G401.6 (cell line): ENCODE measurements around the gene C10orf62.
A peak's percentile ranks its signal among the peaks of the same experiment; 100 is the strongest.

ENCODE experiments used
- FAIRE-seq: peaks from 2 replicates; lab custom pipeline; 2012; peaks lifted over from hg19 to GRCh38; lab: Jason Lieb, UNC

Gene C10orf62

GRCh38 chr10:97584798-97585438 is 4.6 kb upstream of the C10orf62 start:
- FAIRE-seq, result no peak

GRCh38 chr10:97585439-97585811 is 4.1 kb upstream of the C10orf62 start:
- no peak for FAIRE-seq

GRCh38 chr10:97587183-97587582 is 2.3 kb upstream of the C10orf62 start:
- FAIRE-seq, result no peak

DNA sequence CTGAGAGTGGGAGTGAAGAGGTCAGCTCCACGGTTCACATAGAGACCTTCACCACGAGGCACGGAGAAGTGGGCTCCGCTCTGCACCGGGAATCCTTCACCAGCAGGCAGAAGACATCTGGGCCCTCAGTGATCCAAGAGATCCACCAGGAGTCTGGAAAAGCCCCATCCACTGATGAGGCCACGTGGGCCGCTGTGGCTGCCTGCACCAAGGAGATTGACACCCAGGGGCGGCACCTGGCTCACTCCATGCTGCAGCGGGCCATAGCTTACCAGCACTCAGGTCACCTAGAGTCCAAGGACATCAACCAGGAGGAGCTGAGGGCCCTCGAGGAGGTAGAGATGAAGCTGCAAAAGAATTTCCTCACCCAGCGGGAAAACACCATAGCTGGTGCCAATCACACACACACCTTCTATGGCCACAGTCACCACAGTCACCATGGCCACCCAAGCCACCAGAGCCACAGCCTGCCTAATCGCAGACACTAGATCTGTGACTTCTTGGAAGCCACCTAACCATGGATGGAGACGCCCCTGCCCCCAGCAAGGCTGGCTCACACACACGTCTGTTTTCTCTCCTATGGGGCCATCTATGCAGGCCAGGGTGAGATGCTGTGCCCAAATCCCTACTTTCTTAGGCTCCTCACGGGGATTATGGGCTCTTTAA is 694 bp downstream of the C10orf62 start:
- FAIRE-seq, result no peak

- no peak for FAIRE-seq
These were observed 1.4 kb downstream of the C10orf62 start for GRCh38 chr10:97590748-97591495.

DNA sequence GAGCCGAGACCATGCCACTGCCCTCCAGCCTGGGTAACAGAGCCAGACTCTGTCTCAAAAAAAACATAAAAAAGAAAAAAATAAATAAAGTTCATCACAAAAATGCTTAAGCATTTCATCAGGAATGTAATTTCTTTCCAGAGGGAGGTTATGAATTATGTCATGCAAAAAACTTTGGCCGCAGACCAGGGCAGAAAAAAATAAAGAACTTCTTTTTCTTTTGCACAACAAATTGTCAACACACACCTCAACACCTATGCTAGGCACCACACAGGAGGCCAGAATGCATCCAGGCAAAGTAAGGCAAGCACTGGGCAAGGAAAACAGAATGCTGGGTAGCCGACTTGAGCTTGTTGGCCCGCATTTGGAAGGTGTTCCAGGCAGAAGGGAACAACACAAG is 3.9 kb downstream of the C10orf62 start:
- no peak for FAIRE-seq

- FAIRE-seq, result no peak
These were observed 6.9 kb downstream of the C10orf62 start for GRCh38 chr10:97596101-97597082.

DNA sequence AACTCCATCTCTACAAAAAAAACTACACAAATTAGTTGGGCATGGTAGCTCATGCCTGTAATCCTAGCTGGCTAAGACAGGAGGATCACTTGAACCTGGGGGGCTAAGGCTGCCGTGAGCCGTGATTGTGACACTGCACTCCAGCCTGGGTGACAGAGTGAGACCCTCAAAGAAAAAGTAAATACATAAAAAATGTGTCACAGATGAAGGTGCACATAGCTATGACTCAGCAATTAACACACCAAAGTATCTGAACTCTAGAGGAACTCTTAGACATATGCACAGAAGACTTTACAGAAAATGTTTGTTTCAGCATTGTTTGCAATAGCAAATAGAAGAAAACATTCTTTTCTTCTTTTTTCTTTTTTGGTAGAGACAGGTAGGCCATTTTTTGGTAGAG is 8.3 kb downstream of the C10orf62 start:
- no peak for FAIRE-seq

DNA sequence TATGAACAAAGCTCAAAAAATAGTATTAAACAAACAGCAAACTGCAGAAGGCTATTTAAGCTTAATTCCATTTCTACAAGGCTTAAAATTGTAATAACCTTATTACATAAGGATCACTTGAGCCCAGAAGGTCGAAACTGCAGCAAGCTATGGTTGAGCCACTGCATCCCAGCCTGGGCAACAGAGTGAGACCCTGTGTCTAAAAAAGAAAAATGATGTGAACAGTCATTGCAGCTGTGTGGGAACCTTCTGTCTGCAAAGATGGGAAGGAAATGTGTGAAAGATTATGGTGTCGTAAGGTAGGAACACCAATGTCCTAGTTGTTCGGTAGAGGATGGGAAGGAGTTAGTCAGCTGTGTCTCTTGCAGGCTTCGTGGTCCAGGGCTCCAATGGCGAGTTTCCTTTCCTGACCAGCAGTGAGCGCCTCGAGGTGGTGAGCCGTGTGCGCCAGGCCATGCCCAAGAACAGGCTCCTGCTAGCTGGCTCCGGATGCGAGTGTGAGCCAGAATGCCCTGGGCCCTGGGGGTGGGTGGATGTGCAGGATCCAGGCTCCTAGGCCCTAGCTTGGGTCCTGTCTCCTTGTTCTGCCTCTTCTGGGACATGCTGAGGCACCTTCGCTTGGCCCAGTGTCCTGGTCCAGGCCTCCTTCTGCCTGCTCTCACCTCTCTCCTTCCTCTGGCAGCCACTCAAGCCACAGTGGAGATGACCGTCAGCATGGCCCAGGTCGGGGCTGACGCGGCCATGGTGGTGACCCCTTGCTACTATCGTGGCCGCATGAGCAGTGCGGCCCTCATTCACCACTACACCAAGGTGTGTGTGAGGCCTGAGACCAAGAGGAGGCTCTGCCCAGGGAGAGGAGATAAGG is 9.1 kb downstream of the C10orf62 start:
- no peak for FAIRE-seq

DNA sequence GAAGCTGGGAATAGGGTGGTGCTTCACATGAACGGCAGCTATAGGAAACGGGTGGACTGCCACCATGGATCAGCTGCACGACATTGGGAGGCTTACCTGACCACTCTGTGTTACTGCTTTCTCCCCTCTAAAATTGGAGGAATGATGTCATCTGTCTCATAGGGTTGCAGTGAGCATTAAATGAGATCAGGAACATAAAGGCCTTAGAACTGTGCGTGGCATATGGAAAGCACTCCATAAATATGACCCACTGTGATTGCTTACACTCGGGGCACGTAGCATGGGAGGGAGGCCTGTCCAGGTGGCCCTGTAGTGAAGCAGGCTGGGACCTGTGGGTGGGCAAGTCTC is 9.7 kb downstream of the C10orf62 start:
- FAIRE-seq, result no peak

GRCh38 chr10:97600616-97601015 is 11.1 kb downstream of the C10orf62 start:
- FAIRE-seq, result no peak

DNA sequence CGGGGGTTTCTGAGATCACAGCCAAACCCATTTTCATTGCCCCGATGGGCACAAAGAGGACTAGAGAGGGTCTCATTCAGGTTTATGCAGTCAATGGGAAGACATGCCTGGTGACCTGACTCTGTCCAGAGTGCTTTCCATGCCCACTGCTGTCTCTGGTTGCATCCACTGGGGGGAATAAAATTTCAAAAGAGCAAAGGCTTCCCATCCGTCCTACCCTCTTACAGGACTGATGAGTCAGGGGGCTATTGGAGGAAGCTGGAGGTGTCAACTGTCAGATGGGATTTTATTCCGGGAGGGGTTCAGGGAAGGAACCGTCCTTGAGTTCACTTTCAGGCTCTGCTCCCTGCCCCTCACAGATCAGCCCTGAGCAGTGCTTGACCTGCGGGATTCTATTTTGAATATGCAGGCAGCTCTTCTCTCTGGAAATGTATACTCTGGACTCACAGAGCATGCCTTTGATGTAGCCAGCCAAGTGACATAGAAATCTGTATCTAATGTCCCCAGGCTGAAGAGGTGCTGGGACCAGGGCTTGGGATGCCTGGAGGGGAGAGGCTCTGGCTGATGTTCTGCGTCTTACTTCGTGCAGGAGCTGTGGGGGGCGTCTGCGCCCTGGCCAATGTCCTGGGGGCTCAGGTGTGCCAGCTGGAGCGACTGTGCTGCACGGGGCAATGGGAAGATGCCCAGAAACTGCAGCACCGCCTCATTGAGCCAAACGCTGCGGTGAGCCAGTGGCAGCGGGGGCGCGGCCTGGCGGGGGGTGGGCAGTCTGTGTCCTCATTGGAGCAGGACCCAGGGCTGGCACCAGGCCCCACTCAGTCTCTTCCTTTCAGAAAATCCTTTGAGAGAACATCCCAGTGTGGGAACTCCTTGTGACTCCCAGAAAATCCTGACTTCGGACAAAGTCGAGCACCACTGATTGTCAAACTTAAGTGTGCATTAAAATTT is 12.0 kb downstream of the C10orf62 start:
- FAIRE-seq, result no peak

DNA sequence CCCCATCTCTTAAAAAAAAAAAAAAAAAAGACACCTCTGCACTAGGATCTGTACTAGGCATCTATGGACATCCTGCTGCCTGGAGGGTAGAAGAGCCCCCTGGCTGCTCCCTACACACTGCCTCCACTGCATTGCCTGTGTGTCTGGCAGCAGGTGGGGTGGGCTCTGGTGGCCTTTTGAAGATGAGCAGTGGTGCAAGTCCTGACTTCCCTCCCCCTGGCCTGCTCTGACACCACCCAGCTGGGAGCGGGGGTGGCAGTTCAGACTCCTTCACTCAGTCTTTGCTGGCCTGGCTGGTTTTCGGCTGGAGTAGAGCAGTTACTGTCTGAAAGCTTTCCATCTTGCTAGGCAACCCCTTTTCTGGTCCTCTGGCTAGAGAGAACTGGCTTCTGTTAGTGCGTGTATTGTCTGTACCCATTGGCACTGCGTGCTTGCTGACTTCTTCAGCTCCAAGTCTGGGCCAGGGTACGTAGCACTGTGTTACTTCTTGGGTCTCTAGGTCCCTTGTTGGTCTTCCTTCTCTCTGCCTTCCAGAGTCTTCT is 17.6 kb downstream of the C10orf62 start:
- no peak for FAIRE-seq

GRCh38 chr10:97608991-97609561 is 19.6 kb downstream of the C10orf62 start:
- FAIRE-seq, result no peak

- no peak for FAIRE-seq
These were observed 22.0 kb downstream of the C10orf62 start for GRCh38 chr10:97611473-97611872.

DNA sequence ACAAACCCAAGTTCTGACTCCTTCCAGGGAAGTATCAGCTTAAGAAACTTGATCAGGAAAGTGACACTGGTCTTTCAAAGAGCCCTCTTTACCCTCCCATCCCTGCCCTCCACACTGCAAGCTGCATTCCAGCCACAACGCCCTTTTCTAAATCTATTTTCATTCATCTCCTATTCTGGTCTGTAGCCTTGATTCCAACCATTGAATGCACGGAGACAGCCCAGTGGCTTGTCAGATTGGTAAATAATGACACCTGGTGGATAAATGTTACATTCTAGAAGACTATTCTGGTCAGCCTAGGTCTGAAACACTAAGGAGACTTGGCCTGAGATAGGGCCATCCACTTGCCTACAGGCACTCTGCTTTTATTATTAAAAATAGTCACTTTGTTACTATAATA is 22.9 kb downstream of the C10orf62 start:
- FAIRE-seq, result peak; percentile 92

DNA sequence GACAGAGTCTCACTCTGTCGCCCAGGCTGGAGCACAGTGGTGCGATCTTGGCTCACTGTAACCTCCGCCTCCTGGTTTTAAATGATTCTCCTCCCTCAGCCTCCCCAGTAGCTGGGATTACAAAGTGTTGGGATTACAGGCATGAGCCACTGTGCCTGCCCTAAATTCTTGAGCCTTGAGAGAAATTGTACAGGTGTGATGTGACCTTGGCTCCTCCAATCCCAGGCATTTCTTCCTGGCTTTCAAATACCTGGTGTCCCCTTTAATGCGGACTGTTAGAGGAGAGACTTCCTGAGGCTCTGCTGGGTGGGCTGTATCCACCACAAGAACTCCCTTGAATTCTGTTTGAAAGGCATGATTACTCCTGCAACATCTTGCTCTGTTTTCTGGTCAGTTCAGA is 28.8 kb downstream of the C10orf62 start:
- FAIRE-seq, result no peak

GRCh38 chr10:97618733-97619132 is 29.2 kb downstream of the C10orf62 start:
- no peak for FAIRE-seq

DNA sequence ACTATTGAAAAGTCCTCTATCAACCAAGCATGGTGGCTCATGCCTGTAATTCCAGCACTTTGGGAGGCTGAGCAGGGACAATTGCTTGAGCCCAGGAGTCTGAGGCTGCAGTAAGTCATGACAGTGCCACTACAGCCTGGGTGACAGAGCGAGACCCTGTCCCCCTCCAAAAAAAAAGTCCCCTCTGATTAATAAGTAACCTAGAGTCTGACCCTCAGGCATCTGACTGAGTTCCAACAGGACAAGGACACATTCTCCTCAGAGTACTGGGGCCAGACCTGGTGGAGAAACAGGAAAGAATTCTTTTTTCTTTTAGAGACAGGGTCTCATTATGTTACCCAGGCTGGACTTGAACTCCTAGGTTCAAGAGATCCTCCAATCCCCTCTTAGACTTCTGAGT is 33.8 kb downstream of the C10orf62 start:
- FAIRE-seq, result no peak

DNA sequence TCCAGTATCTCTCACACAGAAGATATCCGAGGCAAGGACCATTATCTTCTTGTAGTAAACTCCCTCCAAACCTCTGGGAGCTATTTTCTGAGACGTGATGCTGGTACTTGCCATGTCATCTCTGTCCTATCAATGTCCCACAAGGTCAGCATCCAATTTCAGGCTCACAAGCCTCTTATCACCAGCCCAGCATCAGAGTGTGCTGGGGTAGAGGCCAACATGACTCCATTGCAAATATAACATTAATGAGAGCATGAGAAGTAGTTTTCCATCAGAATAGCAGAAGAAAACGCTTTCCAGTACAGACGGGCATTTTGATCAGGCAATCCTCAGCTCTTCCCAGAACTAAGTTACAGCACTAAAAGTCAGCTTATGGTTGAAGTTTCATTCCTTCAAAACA is 38.2 kb downstream of the C10orf62 start:
- FAIRE-seq, result no peak
